PC-3 (cell line): ENCODE results near the gene PPP1R9B. TPM values are rescaled to one million over a fixed set of nuclear protein-coding genes. Genes with fewer than 3 reads are reported as not detected.

ENCODE experiments used
- ATAC-seq: fragments of 200-7000 bp; cut with Tn5 transposase; 2 replicates; pipeline ENCODE4 v1.9.1; 2020; ENCODE audit warnings: mild to moderate bottlenecking, moderate library complexity
- BruUV-seq: library from RNA; stranded (reverse); fragments of 400-500 nt; replicated peaks from 2 replicates; lab custom pipeline; 2021; lab: Mats Ljungman, UMichigan
- CTCF ChIA-PET: fragments of 300-600 bp; sonication (Branson Sonifier 250); formaldehyde crosslinking; loops from one replicate; lab custom pipeline; 2022; ENCODE audit warnings: antibody characterized with exemption; lab: Charles Lee
- POLR2A ChIA-PET: fragments of 300-600 bp; sonication (Branson Sonifier 250); formaldehyde crosslinking; loops from one replicate; lab custom pipeline; 2022; ENCODE audit warnings: antibody characterized with exemption; ENCODE audit not compliant: unreplicated experiment; lab: Charles Lee
- DNase-seq: peaks from one replicate; pipeline ENCODE4 v3.0.0-alpha.2; 2015
- H2AFZ ChIP-seq: fragments of 300-600 bp; sonication (generic); 2 replicates; pipeline ENCODE4 v1.6.0; 2016; ENCODE audit warnings: antibody characterized with exemption, low read length
- H3F3A ChIP-seq: fragments of 300-600 bp; sonication (generic); one replicate; pipeline ENCODE4 v1.6.0; 2017; ENCODE audit warnings: antibody characterized with exemption, low read length, control low read depth, mild to moderate bottlenecking; ENCODE audit not compliant: unreplicated experiment
- H3K27ac ChIP-seq: fragments of 300-600 bp; sonication (generic); 2 replicates; pipeline ENCODE4 v1.5.1; 2016; ENCODE audit warnings: mild to moderate bottlenecking, low read length
- H3K27me3 ChIP-seq: fragments of 300-600 bp; sonication (generic); 2 replicates; pipeline ENCODE4 v1.6.1; 2016; ENCODE audit warnings: low read length, mixed read lengths
- H3K36me3 ChIP-seq: fragments of 300-600 bp; sonication (generic); 2 replicates; pipeline ENCODE4 v1.6.1; 2016; ENCODE audit warnings: low read depth, mixed run types, low read length, mixed read lengths
- H3K4me1 ChIP-seq: fragments of 300-600 bp; sonication (generic); 2 replicates; pipeline ENCODE4 v1.5.1; 2016; ENCODE audit warnings: low read length; ENCODE audit not compliant: insufficient read depth
- H3K4me2 ChIP-seq: fragments of 300-600 bp; sonication (generic); 2 replicates; pipeline ENCODE4 v1.6.0; 2016; ENCODE audit warnings: low read length
- H3K4me3 ChIP-seq: fragments of 300-600 bp; sonication (generic); 2 replicates; pipeline ENCODE4 v1.5.1; 2016; ENCODE audit warnings: mild to moderate bottlenecking, low read length, mixed read lengths
- H3K79me2 ChIP-seq: fragments of 300-600 bp; sonication (generic); 2 replicates; pipeline ENCODE4 v1.6.1; 2017; ENCODE audit warnings: low read length, mixed read lengths
- H3K9ac ChIP-seq: fragments of 300-600 bp; sonication (generic); 2 replicates; pipeline ENCODE4 v1.6.0; 2016; ENCODE audit warnings: mild to moderate bottlenecking, low read length
- H3K9me2 ChIP-seq: fragments of 300-600 bp; sonication (generic); replicated peaks from 2 replicates; pipeline ENCODE4 v1.6.1; 2016; ENCODE audit warnings: mixed run types, low read length, mixed read lengths
- H3K9me3 ChIP-seq: fragments of 300-600 bp; sonication (generic); 2 replicates; pipeline ENCODE4 v1.6.1; 2016; ENCODE audit warnings: low read length, mixed read lengths
- H4K20me1 ChIP-seq: fragments of 300-600 bp; sonication (generic); 2 replicates; pipeline ENCODE4 v1.6.1; 2016; ENCODE audit warnings: low read length, mixed read lengths
- CTCF ChIP-seq: fragments of 300-600 bp; sonication (generic); conservative IDR thresholded peaks from 2 replicates; pipeline ENCODE4 v1.5.1; 2017; ENCODE audit warnings: antibody characterized with exemption, low read depth, mild to moderate bottlenecking, low read length
- EZH2 ChIP-seq: fragments of 300-600 bp; sonication (generic); IDR thresholded peaks from one replicate; pipeline ENCODE4 v1.6.1; 2017; ENCODE audit warnings: antibody characterized with exemption, mild to moderate bottlenecking, low read length; ENCODE audit not compliant: unreplicated experiment
- EZH2phosphoT487 ChIP-seq: fragments of 300-600 bp; sonication (generic); IDR thresholded peaks from 2 replicates; pipeline ENCODE4 v1.6.1; 2018; ENCODE audit warnings: mild to moderate bottlenecking, antibody characterized with exemption, low read length, borderline replicate concordance
- intact Hi-C: fragments of 100-400 bp; cut with micrococcal nuclease; formaldehyde crosslinking; loops from 2 replicates; pipeline ENCODE4 v1.9.0; 2023
- total RNA-seq: library from RNA; depleted of rRNA; stranded (reverse); fragments of >200 nt; gene quantifications from 2 replicates; pipeline ENCODE4 v1.2.3, GENCODE V29; 2014

PPP1R9B gene
- total RNA-seq, 1 experiment from 2014 or later, result 67.7 TPM

GRCh38 chr17:50122945-50123344 is 27.5 kb downstream of the PPP1R9B start:
- H3K9me2 ChIP-seq, result no peaks in the 10 kb centered on the region
- no peaks in the 10 kb centered on the region for H3K36me3 ChIP-seq
- TF ChIP-seq CTCF, result no peak
- no peak for TF ChIP-seq EZH2phosphoT487
- TF ChIP-seq EZH2, result no peak
- no peaks in the 10 kb centered on the region for H4K20me1 ChIP-seq
- no peaks in the 10 kb centered on the region for H3F3A ChIP-seq
- no peak overlapping the region for H2AFZ ChIP-seq
- no TSS peak for BruUV-seq
- intact Hi-C loops, result no loop called here
- no peak overlapping the region for H3K9ac ChIP-seq
- no peaks in the 10 kb centered on the region for H3K79me2 ChIP-seq
- no peaks in the 10 kb centered on the region for H3K4me1 ChIP-seq
- ATAC-seq (no peak), DNase-seq (no peak)
- H3K4me2 ChIP-seq, result no peak overlapping the region
- H3K27me3 ChIP-seq, result peaks cover 5% of the 10 kb centered on the region; the same call in 1 of the 2 replicates
- no peak overlapping the region for H3K27ac ChIP-seq
- H3K4me3 ChIP-seq, result no peak overlapping the region
- POLR2A ChIA-PET, result no interaction called here
- H3K9me3 ChIP-seq, result no peaks in the 10 kb centered on the region
- CTCF ChIA-PET, result no interaction called here

GRCh38 chr17:50120475-50121253 is 29.8 kb downstream of the PPP1R9B start:
- Histone ChIP-seq H4K20me1 (no peaks in the 10 kb centered on the region), H3K4me2 (no peak overlapping the region), H3F3A (no peaks in the 10 kb centered on the region), H3K9me2 (no peaks in the 10 kb centered on the region), H3K27me3 (peaks cover 5% of the 10 kb centered on the region; the same call in 1 of the 2 replicates), H2AFZ (no peak overlapping the region), H3K36me3 (no peaks in the 10 kb centered on the region), H3K27ac (no peak overlapping the region), H3K4me3 (no peak overlapping the region), H3K9ac (no peak overlapping the region), H3K9me3 (no peaks in the 10 kb centered on the region), H3K4me1 (peaks cover 5% of the 10 kb centered on the region; the same call in 1 of the 2 replicates), H3K79me2 (no peaks in the 10 kb centered on the region)
- no peak for TF ChIP-seq EZH2phosphoT487
- no peak for TF ChIP-seq EZH2
- TF ChIP-seq CTCF, result no peak
- CTCF ChIA-PET, result interaction anchor here (0.9 kb wide), 1 partner anchor 44 kb away, joined by 3 read pairs; no protein-coding TSS in a partner anchor
- POLR2A ChIA-PET, result no interaction called here
- no TSS peak for BruUV-seq
- DNase-seq, result no peak
- ATAC-seq, result no peak
- intact Hi-C loops, result no loop called here

DNA sequence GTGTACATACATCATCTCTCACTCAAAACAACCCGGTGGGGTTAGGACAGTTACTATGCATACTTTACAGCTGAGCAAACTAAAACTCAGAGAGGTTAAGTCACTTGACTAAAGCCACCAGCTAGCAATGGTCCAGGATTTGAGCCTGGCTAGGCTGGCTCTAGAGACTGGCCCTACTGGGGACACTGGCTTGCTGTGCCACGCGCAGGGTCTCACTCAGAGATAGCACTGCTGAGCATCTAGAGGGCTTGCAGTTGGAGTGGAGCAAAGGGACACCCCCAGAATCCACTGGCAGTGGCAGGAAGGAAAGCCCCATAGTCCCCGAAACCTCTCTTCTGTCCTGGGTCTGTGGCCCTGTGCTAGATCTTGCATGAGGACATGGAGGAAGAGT is 31.7 kb downstream of the PPP1R9B start:
- TF ChIP-seq EZH2phosphoT487, result no peak
- TF ChIP-seq EZH2, result no peak
- TF ChIP-seq CTCF, result no peak
- POLR2A ChIA-PET, result interaction anchor here (0.9 kb wide), 1 partner anchor 14 kb away, joined by 3 read pairs; no protein-coding TSS in a partner anchor
- intact Hi-C loops, result no loop called here

More for the DNA sequence above, 31.7 kb downstream of the PPP1R9B start:
- H3K27me3 ChIP-seq, result peaks cover 5% of the 10 kb centered on the region; the same call in 1 of the 2 replicates
- BruUV-seq, result no TSS peak
- peaks cover 5% of the 10 kb centered on the region; the same call in 1 of the 2 replicates for H3K4me1 ChIP-seq
- H4K20me1 ChIP-seq, result no peaks in the 10 kb centered on the region
- H3K4me3 ChIP-seq, result no peak overlapping the region
- no peak overlapping the region for H2AFZ ChIP-seq
- no peaks in the 10 kb centered on the region for H3K79me2 ChIP-seq
- H3K27ac ChIP-seq, result no peak overlapping the region
- H3K9ac ChIP-seq, result no peak overlapping the region
- DNase-seq (no peak), ATAC-seq (no peak)
- no peaks in the 10 kb centered on the region for H3K9me2 ChIP-seq
- H3K36me3 ChIP-seq, result no peaks in the 10 kb centered on the region
- no peaks in the 10 kb centered on the region for H3F3A ChIP-seq
- no peaks in the 10 kb centered on the region for H3K9me3 ChIP-seq
- CTCF ChIA-PET, result no interaction called here
- no peak overlapping the region for H3K4me2 ChIP-seq
